Endothelial cell of umbilical vein (primary cell): ENCODE results near the gene FAM216A. TPM values are rescaled to one million over a fixed set of nuclear protein-coding genes. Genes with fewer than 3 reads are reported as not detected.

Experiments
- BruUV-seq: library from RNA; stranded (reverse); fragments of 400-500 nt; replicated peaks from 2 replicates; lab custom pipeline; 2021; lab: Mats Ljungman, UMichigan
- CTCF ChIA-PET: fragments of 300-600, 350-600 bp; sonication (Branson Sonifier 250); formaldehyde crosslinking; loops from one replicate; lab custom pipeline; 2021; ENCODE audit warnings: antibody characterized with exemption, inconsistent platforms; lab: Charles Lee
- POLR2A ChIA-PET: fragments of 300-600, 350-600 bp; sonication (Branson Sonifier 250); formaldehyde crosslinking; loops from one replicate; lab custom pipeline; 2021; ENCODE audit warnings: antibody characterized with exemption, inconsistent platforms; lab: Charles Lee
- DNase-seq: peaks from one replicate; pipeline ENCODE4 v3.0.0-alpha.2; 2011; ENCODE audit warnings: low read depth, low spot score
- FAIRE-seq: peaks from 2 replicates; lab custom pipeline; 2011; peaks lifted over from hg19 to GRCh38; lab: Jason Lieb, UNC
- H2AFZ ChIP-seq: 2 replicates; pipeline ENCODE4 v1.6.0; 2012; ENCODE audit warnings: low read depth, low read length, control low read depth, inconsistent platforms
- H3K27ac ChIP-seq: 2 replicates; pipeline ENCODE4 v1.5.1; 2011; ENCODE audit warnings: low read depth, mild to moderate bottlenecking, control low read depth, low read length, moderate library complexity; ENCODE audit not compliant: insufficient read depth
- H3K27me3 ChIP-seq, 2 experiments: 2 replicates each; pipeline versions ENCODE4 v1.6.0 to v1.6.1; 2011; ENCODE audit warnings: low read length in 2 of 2, mixed read lengths in 1 of 2; ENCODE audit not compliant: control insufficient read depth in 2 of 2, insufficient read depth in 2 of 2
- H3K36me3 ChIP-seq, 2 experiments: 2 replicates in 1 of 2; 3 replicates in 1 of 2; pipeline ENCODE4 v1.5.1; 2011; ENCODE audit warnings: low read length in 2 of 2, mild to moderate bottlenecking in 1 of 2, moderate library complexity in 1 of 2; ENCODE audit not compliant: control insufficient read depth in 2 of 2, insufficient read depth in 2 of 2; ENCODE audit errors: extremely low read depth in 1 of 2
- H3K4me1 ChIP-seq: 3 replicates; pipeline ENCODE4 v1.5.1; 2011; ENCODE audit warnings: mild to moderate bottlenecking, low read length; ENCODE audit not compliant: control insufficient read depth, insufficient read depth; ENCODE audit errors: extremely low read depth
- H3K4me2 ChIP-seq: 2 replicates; pipeline ENCODE4 v1.6.1; 2011; ENCODE audit warnings: low read length, control low read depth, mixed read lengths; ENCODE audit not compliant: insufficient read depth
- H3K4me3 ChIP-seq, 3 experiments: fragments of 200-600 bp in 1 of 3; sonication (generic), shearing (Covaris generic) in 1 of 3; replicated peaks in 1 of 3; 2 replicates each; pipeline ENCODE4 v1.5.1; 2011 to 2016; ENCODE audit warnings: control low read depth in 3 of 3, low read length in 3 of 3, mild to moderate bottlenecking in 2 of 3, inconsistent platforms in 1 of 3, low read depth in 1 of 3, moderate library complexity in 1 of 3; ENCODE audit not compliant: insufficient read depth in 1 of 3
- H3K79me2 ChIP-seq: 2 replicates; pipeline ENCODE4 v1.6.0; 2012; ENCODE audit warnings: low read length, inconsistent platforms; ENCODE audit not compliant: control insufficient read depth, insufficient read depth
- H3K9ac ChIP-seq: replicated peaks from 2 replicates; pipeline ENCODE3; 2011; ENCODE audit warnings: low read length, control low read depth; ENCODE audit not compliant: insufficient read depth; ENCODE audit errors: extremely low read depth
- H3K9me1 ChIP-seq: replicated peaks from 3 replicates; pipeline ENCODE4 v1.6.0; 2011; ENCODE audit warnings: mild to moderate bottlenecking, low read length; ENCODE audit not compliant: control insufficient read depth, insufficient read depth; ENCODE audit errors: extremely low read depth
- H3K9me3 ChIP-seq: replicated peaks from 2 replicates; pipeline ENCODE4 v1.5.1; 2012; ENCODE audit warnings: low read length, inconsistent platforms; ENCODE audit not compliant: control insufficient read depth, insufficient read depth
- H4K20me1 ChIP-seq: replicated peaks from 2 replicates; pipeline ENCODE3; 2011; ENCODE audit warnings: mild to moderate bottlenecking, low read length; ENCODE audit not compliant: control insufficient read depth, insufficient read depth; ENCODE audit errors: extremely low read depth
- EZH2 ChIP-seq: IDR thresholded peaks from 2 replicates; pipeline ENCODE4 v1.6.1; 2012; ENCODE audit warnings: borderline replicate concordance, low read depth, mild to moderate bottlenecking, moderate library complexity, low read length, inconsistent platforms; ENCODE audit not compliant: severe bottlenecking
- FOS ChIP-seq: IDR thresholded peaks from 2 replicates; pipeline ENCODE4 v1.6.1; 2011; ENCODE audit warnings: mild to moderate bottlenecking, low read length, moderate library complexity, borderline replicate concordance; ENCODE audit not compliant: insufficient read depth
- GATA2 ChIP-seq: IDR thresholded peaks from 2 replicates; pipeline ENCODE4 v1.7.0; 2011; ENCODE audit warnings: low read depth, mild to moderate bottlenecking, moderate library complexity, mixed read lengths, low read length; ENCODE audit not compliant: insufficient read length, insufficient read depth
- JUN ChIP-seq: IDR thresholded peaks from 2 replicates; pipeline ENCODE4 v1.6.1; 2011; ENCODE audit warnings: borderline replicate concordance, low read depth; ENCODE audit not compliant: insufficient read length, insufficient read depth
- MYC ChIP-seq: IDR thresholded peaks from one replicate; pipeline ENCODE4 v1.6.1; 2011; ENCODE audit warnings: mild to moderate bottlenecking, low read depth, low read length
- POLR2A ChIP-seq: IDR thresholded peaks from 2 replicates; pipeline ENCODE4 v1.6.1; 2012; ENCODE audit warnings: low read depth, mild to moderate bottlenecking, control low read depth, low read length
- POLR2AphosphoS5 ChIP-seq: IDR thresholded peaks from 2 replicates; pipeline ENCODE4 v1.6.1; 2012; ENCODE audit warnings: low read depth, mild to moderate bottlenecking, control low read depth, low read length, moderate library complexity; ENCODE audit not compliant: insufficient read depth
- dilution Hi-C: fragments of 300-500 bp; cut with MboI; formaldehyde crosslinking; loops from one replicate; pipeline ENCODE4 v1.15.0; 2019; ENCODE audit warnings: low sequenced_read_pairs; ENCODE audit not compliant: extremely low pct_ligation_motif_present
- intact Hi-C: fragments of 100-400 bp; cut with micrococcal nuclease; formaldehyde crosslinking; loops from one replicate; pipeline ENCODE4 v1.10.0; 2022
- polyA plus RNA-seq, 4 experiments: library from polyadenylated mRNA; depleted of rRNA in 3 of 4; stranded (reverse) in 3 of 4; unstranded in 1 of 4; fragments of >200 nt; gene quantifications; 2 replicates each; pipeline versions ENCODE4 v1.2.1 to v1.2.3, GENCODE V29; 2011 to 2012; ENCODE audit warnings: missing spikeins in 1 of 4
- total RNA-seq: library from RNA; stranded (reverse); gene quantifications from 2 replicates; pipeline ENCODE4 v1.2.3, GENCODE V29; 2021
- TF ChIP-seq, protein P1 (sequence below), 2 donors: IDR thresholded peaks; 1 replicate in 1 of 2; 2 replicates in 1 of 2; pipeline ENCODE4 v1.5.1; 2011; ENCODE audit warnings: low read length in 2 of 2, mild to moderate bottlenecking in 2 of 2, moderate library complexity in 2 of 2, control low read depth in 1 of 2, inconsistent platforms in 1 of 2, low read depth in 1 of 2; ENCODE audit not compliant: insufficient read depth in 1 of 2; ENCODE audit errors: extremely low read depth in 1 of 2
- TF ChIP-seq, protein P2 (sequence below): IDR thresholded peaks from 2 replicates; pipeline ENCODE4 v1.6.1; 2011; ENCODE audit not compliant: insufficient read depth, insufficient read length

Gene FAM216A
- total and polyA plus RNA-seq, 2 donors (not counting 3 experiments of a cell fraction or from before 2014, with no cell fraction given) = 11.6 to 11.7 TPM

DNA sequence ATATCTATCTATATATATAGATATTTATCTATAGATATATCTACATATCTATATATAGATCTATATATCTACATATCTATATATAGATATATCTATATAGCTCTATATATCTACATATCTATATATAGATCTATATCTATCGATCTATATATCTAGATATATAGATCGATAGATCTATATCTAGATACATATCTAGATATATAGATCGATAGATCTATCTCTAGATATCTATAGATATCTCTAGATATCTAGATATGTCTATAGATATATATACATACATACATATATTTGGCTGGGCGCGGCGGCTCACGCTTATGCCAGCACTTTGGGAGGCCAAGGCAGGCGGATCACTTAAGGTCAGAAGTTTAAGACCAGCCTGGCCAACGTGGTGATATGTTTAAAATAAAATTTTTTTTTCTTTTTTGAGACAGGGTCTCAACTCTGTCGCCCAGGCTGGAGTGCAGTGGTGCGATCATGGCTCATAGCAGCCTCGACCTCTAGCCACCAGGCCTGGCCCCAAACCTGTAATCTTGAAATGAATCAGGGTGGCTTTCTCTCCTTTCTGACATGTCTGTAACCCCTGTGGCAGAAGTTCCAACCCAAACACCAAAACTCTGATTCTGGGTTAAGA is 36.6 kb upstream of the FAM216A start:
- Histone ChIP-seq H3K36me3 (peaks cover 3 to 4% of the 10 kb centered on the region in 2 experiments), H3K9me3 (no peaks in the 10 kb centered on the region), H3K9me1 (no peaks in the 10 kb centered on the region), H3K27ac (no peak overlapping the region), H3K4me1 (peaks cover 12% of the 10 kb centered on the region), H3K79me2 (no peaks in the 10 kb centered on the region), H3K9ac (no peak overlapping the region), H4K20me1 (no peaks in the 10 kb centered on the region), H3K27me3 (no peaks in the 10 kb centered on the region), H2AFZ (no peak overlapping the region), H3K4me3 (no peak overlapping the region), H3K4me2 (no peak overlapping the region)
- dilution Hi-C loops (no loop called here), intact Hi-C loops (loop anchor here (1.0 kb wide), 5 partner anchors 29 to 332 kb away; partner anchors contain the start of genes ANAPC7 and ATP2A2)
- CTCF ChIA-PET = interaction anchor here (0.5 to 1.9 kb wide), 83 partner anchors 9 to 1196 kb away, joined by 3 to 78 read pairs (median 5); partner anchors contain the start of genes ANAPC7, ANKRD13A, ARPC3 and ATP2A2
- POLR2A ChIA-PET = interaction anchor here (0.7 to 1.3 kb wide), 3 partner anchors 17 to 266 kb away, joined by 3 to 7 read pairs (median 4); no protein-coding TSS in a partner anchor
- FAIRE-seq (no peak), DNase-seq (no peak)
- no peak for TF ChIP-seq FOS
- no peak for TF ChIP-seq GATA2
- no peak for TF ChIP-seq EZH2
- TF ChIP-seq, protein P1, sequence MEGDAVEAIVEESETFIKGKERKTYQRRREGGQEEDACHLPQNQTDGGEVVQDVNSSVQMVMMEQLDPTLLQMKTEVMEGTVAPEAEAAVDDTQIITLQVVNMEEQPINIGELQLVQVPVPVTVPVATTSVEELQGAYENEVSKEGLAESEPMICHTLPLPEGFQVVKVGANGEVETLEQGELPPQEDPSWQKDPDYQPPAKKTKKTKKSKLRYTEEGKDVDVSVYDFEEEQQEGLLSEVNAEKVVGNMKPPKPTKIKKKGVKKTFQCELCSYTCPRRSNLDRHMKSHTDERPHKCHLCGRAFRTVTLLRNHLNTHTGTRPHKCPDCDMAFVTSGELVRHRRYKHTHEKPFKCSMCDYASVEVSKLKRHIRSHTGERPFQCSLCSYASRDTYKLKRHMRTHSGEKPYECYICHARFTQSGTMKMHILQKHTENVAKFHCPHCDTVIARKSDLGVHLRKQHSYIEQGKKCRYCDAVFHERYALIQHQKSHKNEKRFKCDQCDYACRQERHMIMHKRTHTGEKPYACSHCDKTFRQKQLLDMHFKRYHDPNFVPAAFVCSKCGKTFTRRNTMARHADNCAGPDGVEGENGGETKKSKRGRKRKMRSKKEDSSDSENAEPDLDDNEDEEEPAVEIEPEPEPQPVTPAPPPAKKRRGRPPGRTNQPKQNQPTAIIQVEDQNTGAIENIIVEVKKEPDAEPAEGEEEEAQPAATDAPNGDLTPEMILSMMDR (IDR thresholded peaks at IDR 0.05; ENCODE audit: extremely low read depth in 1 of 2, insufficient read depth in 1 of 2, low read depth in 1 of 2, low read length in 2 of 2) = no peak
- no peak for TF ChIP-seq POLR2A
- no peak for TF ChIP-seq POLR2AphosphoS5
- no peak for TF ChIP-seq JUN
- TF ChIP-seq, protein P2, sequence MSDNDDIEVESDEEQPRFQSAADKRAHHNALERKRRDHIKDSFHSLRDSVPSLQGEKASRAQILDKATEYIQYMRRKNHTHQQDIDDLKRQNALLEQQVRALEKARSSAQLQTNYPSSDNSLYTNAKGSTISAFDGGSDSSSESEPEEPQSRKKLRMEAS = no peak
- no peak for TF ChIP-seq MYC
- no TSS peak for BruUV-seq
